Gastrocnemius medialis (tissue), 4 donors: Measurements from ENCODE around the gene NYNRIN.

Source experiments
- CTCF ChIP-seq, 5 experiments: fragments of 450-650 bp in 3 of 5; fragments of 200-600 bp in 2 of 5; sonication (generic) in 2 of 5; IDR thresholded peaks in 4 of 5; conservative IDR thresholded peaks in 1 of 5; 1 replicate in 4 of 5; 2 replicates in 1 of 5; pipeline ENCODE4 v1.5.1; 2016 to 2019; ENCODE audit warnings: antibody characterized with exemption in 5 of 5, mild to moderate bottlenecking in 3 of 5, moderate library complexity in 3 of 5
- POLR2A ChIP-seq, 2 donors: fragments of 450-650 bp; IDR thresholded peaks; one replicate each; pipeline ENCODE4 v1.6.1; 2017; ENCODE audit warnings: antibody characterized with exemption in 2 of 2, mild to moderate bottlenecking in 2 of 2, moderate library complexity in 2 of 2

DNA sequence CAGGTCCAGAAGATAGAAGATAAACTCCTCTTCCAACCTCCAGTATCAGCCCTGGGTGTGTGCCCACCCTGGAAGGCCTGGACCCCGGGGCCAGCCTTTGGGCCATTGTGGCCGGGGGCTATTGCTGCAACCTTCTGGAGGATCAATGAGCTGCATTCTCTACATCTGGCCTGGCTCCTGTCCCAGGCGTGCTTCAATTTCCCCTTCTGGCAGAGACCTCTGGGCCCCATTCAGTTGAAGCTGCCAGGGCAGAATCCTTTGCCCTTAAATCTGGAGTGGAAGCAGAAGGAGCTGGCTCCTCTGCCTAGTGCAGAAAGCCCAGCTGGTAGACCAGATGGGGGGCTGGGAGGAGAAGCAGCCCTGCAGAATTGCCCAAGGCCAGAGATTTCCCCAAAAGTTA lies 10.0 kb downstream of the NYNRIN start:
- TF ChIP-seq CTCF (IDR thresholded peaks at IDR 0.05 in 4 of 5, conservative IDR thresholded peaks at IDR 0.05 in 1 of 5), result no peak
- no peak for TF ChIP-seq POLR2A (IDR thresholded peaks at IDR 0.05)
